ENCODE data around the gene GOSR1. TPM values are rescaled to one million over a fixed set of nuclear protein-coding genes. Genes with fewer than 3 reads are reported as not detected.

Gene GOSR1
- total RNA-seq, 1 experiment from 2014 or later = 58.1 TPM

DNA sequence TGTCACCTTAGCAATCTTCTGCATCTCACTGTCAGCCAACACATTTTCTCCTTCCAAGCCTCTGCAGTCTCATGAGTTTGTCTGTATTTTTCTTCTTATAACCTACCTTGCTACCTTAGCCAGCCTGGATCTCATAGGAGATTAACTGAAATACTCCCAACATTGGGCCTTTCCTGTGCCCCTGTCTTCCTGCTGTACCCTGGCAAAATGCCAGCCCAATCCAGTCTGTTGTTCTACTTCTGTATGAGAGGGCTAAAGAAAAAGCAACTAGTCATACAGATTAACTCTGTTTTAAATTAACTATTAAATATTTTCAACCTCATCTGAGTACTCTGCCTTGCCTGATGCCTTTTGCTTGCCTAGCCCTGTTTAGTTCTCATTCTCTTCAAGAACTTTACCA, 18.4 kb downstream of the GOSR1 start:
- TF ChIP-seq, protein P1, sequence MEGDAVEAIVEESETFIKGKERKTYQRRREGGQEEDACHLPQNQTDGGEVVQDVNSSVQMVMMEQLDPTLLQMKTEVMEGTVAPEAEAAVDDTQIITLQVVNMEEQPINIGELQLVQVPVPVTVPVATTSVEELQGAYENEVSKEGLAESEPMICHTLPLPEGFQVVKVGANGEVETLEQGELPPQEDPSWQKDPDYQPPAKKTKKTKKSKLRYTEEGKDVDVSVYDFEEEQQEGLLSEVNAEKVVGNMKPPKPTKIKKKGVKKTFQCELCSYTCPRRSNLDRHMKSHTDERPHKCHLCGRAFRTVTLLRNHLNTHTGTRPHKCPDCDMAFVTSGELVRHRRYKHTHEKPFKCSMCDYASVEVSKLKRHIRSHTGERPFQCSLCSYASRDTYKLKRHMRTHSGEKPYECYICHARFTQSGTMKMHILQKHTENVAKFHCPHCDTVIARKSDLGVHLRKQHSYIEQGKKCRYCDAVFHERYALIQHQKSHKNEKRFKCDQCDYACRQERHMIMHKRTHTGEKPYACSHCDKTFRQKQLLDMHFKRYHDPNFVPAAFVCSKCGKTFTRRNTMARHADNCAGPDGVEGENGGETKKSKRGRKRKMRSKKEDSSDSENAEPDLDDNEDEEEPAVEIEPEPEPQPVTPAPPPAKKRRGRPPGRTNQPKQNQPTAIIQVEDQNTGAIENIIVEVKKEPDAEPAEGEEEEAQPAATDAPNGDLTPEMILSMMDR (conservative IDR thresholded peaks at IDR 0.05) = no peak

More for the DNA sequence above, 18.4 kb downstream of the GOSR1 start:
- H3K27me3 ChIP-seq (ENCODE audit: insufficient read depth, low read length) = no peaks in the 10 kb centered on the region
- no peak overlapping the region for H3K4ac ChIP-seq (ENCODE audit: low read depth, low read length)
- H3T11ph ChIP-seq (ENCODE audit: low read length) = no peak overlapping the region
- H3K9me3 ChIP-seq (ENCODE audit: control insufficient read depth, low read depth, low read length) = no peaks in the 10 kb centered on the region
- Mint-ChIP-seq H3K27ac (no peak overlapping the region; a peak in 1 of 7 replicates), H3K9me3 (no peaks in the 10 kb centered on the region), H3K4me1 (peaks cover 0 to 7% of the 10 kb centered on the region in 2 experiments; a peak in 2 of 4 replicates), H3K36me3 (ENCODE audit: insufficient read depth in 1 of 3, low read depth in 3 of 3) (peaks cover 36 to 85% (median 82%) of the 10 kb centered on the region in 3 experiments; a peak in 6 of 7 replicates), H3K27me3 (ENCODE audit: low read depth) (no peaks in the 10 kb centered on the region), H3K4me3 (no peak overlapping the region)
- DNase-seq = no peak
- no peak overlapping the region for H3K14ac ChIP-seq (ENCODE audit: insufficient read depth, low read length)
- H3K4me1 ChIP-seq (ENCODE audit: insufficient read depth, low read length) = no peaks in the 10 kb centered on the region
- H2BK20ac ChIP-seq (ENCODE audit: low read depth, low read length, poor library complexity, severe bottlenecking) = no peak overlapping the region
- no peaks in the 10 kb centered on the region for H4K20me1 ChIP-seq (ENCODE audit: control insufficient read depth, insufficient read depth, insufficient read length)
- H2BK120ac ChIP-seq (ENCODE audit: low read depth, low read length, poor library complexity, severe bottlenecking) = no peak overlapping the region
- no peak overlapping the region for H3K9ac ChIP-seq (ENCODE audit: extremely low read depth, insufficient read length, low read length)
- no peak overlapping the region for H2BK5ac ChIP-seq (ENCODE audit: insufficient read length, low read length)
- H3K4me2 ChIP-seq (ENCODE audit: insufficient read depth, insufficient read length, low read length) = no peak overlapping the region
- no peak overlapping the region for H3K56ac ChIP-seq (ENCODE audit: insufficient read length, low read depth, low read length)
- no peak overlapping the region for H4K8ac ChIP-seq (replicated peaks; ENCODE audit: insufficient read length, low read depth, low read length)
- no peak overlapping the region for H3K27ac ChIP-seq (ENCODE audit: insufficient read length, low read depth, low read length)
- H2AK5ac ChIP-seq (ENCODE audit: insufficient read length, low read length) = no peak overlapping the region
- H4K5ac ChIP-seq (ENCODE audit: insufficient read length, low read depth, low read length) = no peak overlapping the region
- H4K91ac ChIP-seq (ENCODE audit: insufficient read length, low read depth, low read length) = no peak overlapping the region
- no peak overlapping the region for H3K18ac ChIP-seq (ENCODE audit: insufficient read length, low read depth, low read length)
- no peaks in the 10 kb centered on the region for H3K23me2 ChIP-seq (ENCODE audit: insufficient read length, low read depth, low read length, poor library complexity, severe bottlenecking)
- no peak overlapping the region for H3K23ac ChIP-seq (ENCODE audit: insufficient read length, low read depth, low read length)
- H3K79me1 ChIP-seq (ENCODE audit: insufficient read depth, low read depth, low read length, poor library complexity, severe bottlenecking) = no peaks in the 10 kb centered on the region
- no peak overlapping the region for H2AFZ ChIP-seq (ENCODE audit: low read length)
- H3K79me2 ChIP-seq (ENCODE audit: insufficient read depth, low read length) = no peaks in the 10 kb centered on the region
- no peak overlapping the region for H2BK12ac ChIP-seq (ENCODE audit: insufficient read length, low read depth, low read length)
- H2BK15ac ChIP-seq (ENCODE audit: low read depth, low read length) = no peak overlapping the region
